Measurements from ENCODE around the gene FBXO5. TPM values are rescaled to one million over a fixed set of nuclear protein-coding genes. Genes with fewer than 3 reads are reported as not detected.
A peak's percentile ranks its signal among the peaks of the same experiment; 100 is the strongest.

Gene FBXO5
- total RNA-seq, 4 donors from 2014 or later, result 0.66 to 3.9 (median 1.8) TPM

- Histone ChIP-seq H3K4me1 (no peaks in the 10 kb centered on the region), H3K4me3 (no peak overlapping the region), H3K27me3 (no peaks in the 10 kb centered on the region), H3K36me3 (no peaks in the 10 kb centered on the region), H3K27ac (no peak overlapping the region), H3K9me3 (no peaks in the 10 kb centered on the region)
- no peak for DNase-seq (ENCODE audit: low spot score in 2 of 2)
- TF ChIP-seq POLR2A (IDR thresholded peaks at IDR 0.05) (no peak), EP300 (IDR thresholded peaks at IDR 0.05) (no peak), CTCF (IDR thresholded peaks at IDR 0.05) (no peak)
- 61 to 72% methylated on average over 4 of the region's 4 CpGs for WGBS, 2 donors
Measured at GRCh38 chr6:153015094-153015640, 32.3 kb upstream of the FBXO5 start.

GRCh38 chr6:153013438-153013837 lies 30.6 kb upstream of the FBXO5 start:
- WGBS, 2 donors, result 67 to 69% methylated on average over 2 of the region's 2 CpGs
- H3K36me3 ChIP-seq, result no peaks in the 10 kb centered on the region

DNA sequence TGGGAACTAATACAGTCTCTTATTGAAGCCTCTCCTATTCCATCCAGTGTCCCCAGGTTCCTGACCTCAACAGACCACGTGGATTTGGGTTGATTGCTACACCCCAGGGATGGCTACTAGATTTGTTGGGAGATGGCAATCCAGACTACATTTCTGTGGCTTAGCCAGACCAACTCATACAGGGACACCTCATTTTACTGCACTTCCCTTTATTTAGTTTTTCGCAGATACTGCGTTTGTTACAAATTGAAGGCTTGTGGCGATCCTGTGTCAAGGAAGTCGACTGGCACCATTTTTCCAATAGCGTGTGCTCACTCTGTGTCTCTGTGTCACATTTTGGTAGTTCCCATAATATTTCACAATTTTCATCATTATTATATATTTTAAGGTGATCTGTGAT lies 30.0 kb upstream of the FBXO5 start:
- DNase-seq (ENCODE audit: low spot score in 2 of 2), result no peak
- no peak for TF ChIP-seq POLR2A (IDR thresholded peaks at IDR 0.05)
- TF ChIP-seq EP300 (IDR thresholded peaks at IDR 0.05), result no peak
- no peak for TF ChIP-seq CTCF (IDR thresholded peaks at IDR 0.05)

More at GRCh38 chr6:153013438-153013837, 30.6 kb upstream of the FBXO5 start:
- H3K27ac ChIP-seq, result no peak overlapping the region
- no peaks in the 10 kb centered on the region for H3K27me3 ChIP-seq
- TF ChIP-seq CTCF (IDR thresholded peaks at IDR 0.05), result no peak
- no peak for TF ChIP-seq EP300 (IDR thresholded peaks at IDR 0.05)
- TF ChIP-seq POLR2A (IDR thresholded peaks at IDR 0.05), result no peak
- DNase-seq (ENCODE audit: low spot score in 2 of 2), result no peak
- no peak overlapping the region for H3K4me3 ChIP-seq
- H3K4me1 ChIP-seq, result no peaks in the 10 kb centered on the region
- H3K9me3 ChIP-seq, result no peaks in the 10 kb centered on the region

DNA sequence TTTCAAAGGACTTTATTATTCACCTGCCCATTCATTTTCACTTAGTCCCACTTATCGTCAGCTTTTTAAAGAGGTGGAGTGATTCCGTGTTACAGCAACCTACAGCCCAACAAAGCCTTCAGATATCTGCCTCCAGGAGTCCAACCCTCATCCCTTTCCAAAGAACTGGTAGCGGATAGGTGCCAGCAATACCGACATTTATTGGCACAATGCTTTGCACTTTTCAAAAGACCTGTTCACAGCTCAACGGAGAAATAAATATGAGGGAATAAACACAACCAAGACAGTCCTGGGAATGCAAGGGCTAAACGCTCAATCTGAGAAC lies 20.5 kb upstream of the FBXO5 start:
- Histone ChIP-seq H3K36me3 (no peaks in the 10 kb centered on the region), H3K27me3 (no peaks in the 10 kb centered on the region), H3K4me3 (peak overlapping the region; percentile 63 to 72 (median 68)), H3K9me3 (no peaks in the 10 kb centered on the region), H3K4me1 (peaks cover 0 to 50% (median 16%) of the 10 kb centered on the region in 4 donors), H3K27ac (peak overlapping the region; percentile 73 to 87 (median 84))
- no peak for TF ChIP-seq POLR2A (IDR thresholded peaks at IDR 0.05)
- TF ChIP-seq EP300 (IDR thresholded peaks at IDR 0.05), result no peak
- no peak for TF ChIP-seq CTCF (IDR thresholded peaks at IDR 0.05)
- no peak for DNase-seq (ENCODE audit: low spot score in 2 of 2)
- WGBS, 2 donors, result 1 to 2% methylated on average over 6 of the region's 6 CpGs

More for the DNA sequence above, 30.0 kb upstream of the FBXO5 start:
- no peak overlapping the region for H3K27ac ChIP-seq
- 88 to 91% methylated on average over 6 of the region's 6 CpGs for WGBS, 2 donors
- no peaks in the 10 kb centered on the region for H3K36me3 ChIP-seq
- H3K27me3 ChIP-seq, result no peaks in the 10 kb centered on the region
- H3K9me3 ChIP-seq, result no peaks in the 10 kb centered on the region
- H3K4me3 ChIP-seq, result no peak overlapping the region
- no peaks in the 10 kb centered on the region for H3K4me1 ChIP-seq

DNA sequence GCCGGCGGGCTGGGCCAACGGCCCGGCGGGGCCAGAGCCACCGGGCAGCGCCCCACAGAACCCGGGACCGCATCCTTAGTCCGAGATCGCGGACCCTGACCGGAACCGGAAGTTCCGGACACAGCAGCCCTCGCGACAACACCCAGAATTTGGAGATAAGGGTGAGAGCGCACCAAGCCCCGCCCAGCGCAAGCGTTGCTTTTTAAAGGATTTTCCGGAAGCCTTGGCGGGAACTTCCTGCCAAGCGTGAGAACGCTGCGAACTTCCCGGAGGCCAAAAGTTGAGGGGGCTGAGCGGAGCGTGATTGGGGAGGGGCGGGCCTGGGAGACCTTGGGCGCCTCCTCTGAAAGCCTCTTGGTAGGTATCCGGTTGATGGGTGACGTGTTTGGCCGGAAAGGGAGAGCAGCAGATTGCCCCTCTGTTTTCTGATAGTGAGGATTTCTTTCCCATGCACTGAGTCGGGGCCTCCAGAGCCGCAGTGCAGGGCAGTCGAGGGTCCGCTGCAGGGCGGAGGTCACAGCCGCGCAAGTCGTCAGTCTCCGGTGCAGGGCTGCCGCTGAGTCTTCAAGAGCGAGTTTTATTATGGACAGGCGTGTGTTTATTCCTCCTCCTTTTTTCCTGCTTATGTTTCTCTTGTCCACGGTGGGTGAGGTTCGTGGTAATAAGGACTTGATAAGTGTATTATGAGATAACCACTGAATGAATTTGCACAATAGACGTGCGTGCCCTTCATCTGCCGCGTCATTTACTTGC lies 19.9 kb upstream of the FBXO5 start, which contains the start of gene MTRF1L:
MTRF1L (minus strand) TSS at position 97 of the 753 bp plus-strand sequence; CDS start at position 73, 24 bp downstream.
- WGBS, 2 donors, result 0 to 1% methylated on average over 29 to 39 of the region's 52 CpGs
- no peaks in the 10 kb centered on the region for H3K9me3 ChIP-seq
- H3K27ac ChIP-seq, result peak within 1 kb of the TSS; percentile 73 to 87 (median 84)
- H3K27me3 ChIP-seq, result no peaks in the 10 kb centered on the region
- DNase-seq (ENCODE audit: low spot score in 2 of 2), result peak; percentile 78 to 86
- TF ChIP-seq CTCF (IDR thresholded peaks at IDR 0.05) (peak in 1 of 5 experiments; percentile 40), EP300 (IDR thresholded peaks at IDR 0.05) (peak; percentile 53 to 86), POLR2A (IDR thresholded peaks at IDR 0.05) (peak; percentile 17 to 67)
- H3K36me3 ChIP-seq, result peaks cover 0 to 1% (median 0%) of the 10 kb centered on the region in 3 donors
- H3K4me1 ChIP-seq, result peaks cover 0 to 51% (median 16%) of the 10 kb centered on the region in 4 donors
- peak within 1 kb of the TSS; percentile 63 to 72 (median 68) for H3K4me3 ChIP-seq
